NCI-H460 (cell line): ENCODE measurements around the gene ANGEL1. TPM values are rescaled to one million over a fixed set of nuclear protein-coding genes. Genes with fewer than 3 reads are reported as not detected.

Experiments
- DNase-seq: peaks from one replicate; pipeline ENCODE4 v3.0.0-alpha.2; 2016; ENCODE audit warnings: low read depth; ENCODE audit errors: extremely low read depth
- polyA plus RNA-seq: library from polyadenylated mRNA; depleted of rRNA; stranded (reverse); fragments of >200 nt; gene quantifications from 2 replicates; pipeline ENCODE4 v1.2.3, GENCODE V29; 2014; cell fraction: nucleus; rRNA removed
- total RNA-seq: library from RNA; depleted of rRNA; stranded (reverse); fragments of >200 nt; shearing (Covaris generic); gene quantifications from 2 replicates; pipeline ENCODE4 v1.2.3, GENCODE V29; 2014; rRNA removed

Gene ANGEL1
- total RNA-seq = 13.5 and 14.8 TPM in 2 replicates
- polyA plus RNA-seq = 27.1 and 42.2 TPM in 2 replicates

GRCh38 chr14:76812422-76813383 lies at the start of gene ANGEL1:
Gene ANGEL1 (minus strand): TSS chr14:76812882. CDS start chr14:76812827, 55 bp downstream.
- DNase-seq = peak; percentile 93

DNA sequence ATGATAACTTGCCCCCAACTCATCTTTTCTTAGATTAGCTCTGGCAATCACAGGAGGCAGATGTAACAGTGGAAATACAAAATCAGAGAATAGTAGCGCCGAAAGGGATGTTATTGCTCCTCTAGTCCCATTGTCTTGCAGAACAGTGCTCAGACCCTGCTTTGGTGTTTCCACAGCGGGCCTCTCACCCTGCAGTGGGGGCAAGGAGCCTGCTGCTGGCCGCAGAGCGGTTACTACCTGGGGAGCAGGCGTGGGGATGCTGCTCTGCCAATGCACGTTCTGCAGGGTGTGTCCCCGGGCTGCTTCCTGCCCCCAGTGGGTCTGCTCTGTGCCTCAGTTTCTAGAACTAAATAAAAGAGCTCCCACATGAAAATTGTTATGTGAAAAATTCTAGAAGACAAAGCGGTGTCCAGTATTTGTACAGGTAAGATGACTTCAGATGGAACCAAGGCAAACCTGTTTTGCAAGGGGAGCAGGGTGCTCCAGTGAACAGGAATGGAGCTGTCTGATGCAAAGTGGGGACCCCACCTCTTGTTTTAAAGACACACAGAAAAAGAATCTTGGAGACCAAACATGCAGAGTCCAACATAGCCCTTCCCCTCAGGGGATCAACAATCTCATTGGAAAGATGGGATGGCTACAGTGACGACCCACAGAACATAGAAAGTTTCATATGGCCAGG lies 49.0 kb upstream of the ANGEL1 start:
- no peak for DNase-seq

DNA sequence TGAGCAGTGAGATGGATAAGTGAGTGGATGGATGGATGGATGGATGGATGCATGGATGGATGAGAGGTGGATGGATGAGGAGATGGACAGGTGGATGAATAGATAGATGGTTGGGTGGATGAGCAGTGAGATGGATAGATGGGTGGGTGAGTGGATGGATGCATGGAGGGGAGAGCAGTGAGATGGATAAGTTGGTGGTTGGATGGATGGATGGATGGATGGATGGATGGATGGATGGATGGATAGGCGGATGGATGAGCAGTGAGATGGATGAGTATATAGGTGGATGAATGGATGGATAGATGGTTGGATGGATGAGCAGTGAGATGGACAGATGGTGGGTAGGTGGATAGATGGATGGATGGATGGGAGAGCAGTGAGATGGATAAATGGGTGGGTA lies 44.1 kb upstream of the ANGEL1 start:
- DNase-seq = no peak

GRCh38 chr14:76855066-76855465 lies 42.4 kb upstream of the ANGEL1 start:
- DNase-seq = no peak

- no peak for DNase-seq
Measured at GRCh38 chr14:76848879-76849278, 36.2 kb upstream of the ANGEL1 start.

DNA sequence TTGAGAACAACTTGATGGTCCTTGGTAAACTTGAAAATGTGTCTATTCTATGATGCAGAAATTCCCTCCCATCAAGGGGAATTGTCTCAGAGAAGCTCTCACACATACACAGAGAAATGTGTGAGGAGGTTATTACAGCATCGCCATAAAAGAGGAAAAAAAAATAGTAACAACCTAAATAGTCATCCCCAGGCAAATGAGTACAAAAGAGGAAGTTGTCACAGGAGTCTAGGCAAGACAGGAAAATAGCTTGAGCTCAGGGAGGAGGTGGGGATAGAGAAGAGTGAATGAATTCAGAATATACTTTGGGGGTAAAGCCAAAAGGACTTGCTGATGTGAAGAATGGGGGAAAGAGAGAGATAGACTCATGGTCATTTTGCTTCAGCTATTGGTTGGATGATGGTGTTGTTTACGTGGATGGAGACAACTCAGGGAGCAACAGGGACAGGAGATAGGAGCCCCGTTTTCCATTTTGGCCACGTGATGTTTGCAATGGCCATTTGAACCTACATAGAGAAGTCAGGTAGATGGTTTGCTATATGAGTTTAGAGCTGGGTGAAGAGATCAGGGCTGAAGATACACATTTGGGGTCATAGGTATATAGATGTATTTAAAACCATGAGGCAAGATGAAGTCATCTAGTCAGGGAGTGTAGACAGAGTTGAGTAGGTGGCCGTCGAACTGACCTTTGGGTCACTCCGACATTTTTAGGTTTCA lies 33.8 kb upstream of the ANGEL1 start:
- DNase-seq = no peak

DNA sequence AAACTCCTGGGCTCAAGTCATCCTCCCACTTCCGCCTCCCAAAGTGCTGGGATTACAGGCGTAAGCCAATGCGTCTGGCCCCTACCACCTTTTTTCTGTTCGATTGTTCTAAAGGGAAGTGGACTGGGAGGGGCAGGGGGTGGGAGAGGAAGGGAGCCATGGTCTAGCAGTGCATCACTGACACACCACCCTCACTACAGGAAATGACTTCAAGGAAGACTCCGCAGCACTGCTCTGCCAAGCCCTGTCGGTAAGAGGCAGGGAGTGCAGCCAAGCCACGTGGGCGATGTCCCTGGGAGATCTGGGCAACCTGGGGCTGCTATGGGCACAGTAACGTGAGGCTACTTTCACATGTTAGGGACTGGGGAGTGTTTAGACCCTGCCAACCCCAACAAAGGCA lies 31.5 kb upstream of the ANGEL1 start:
- DNase-seq = peak; percentile 11

- DNase-seq = no peak
Measured at GRCh38 chr14:76842414-76842813, 29.7 kb upstream of the ANGEL1 start.

DNA sequence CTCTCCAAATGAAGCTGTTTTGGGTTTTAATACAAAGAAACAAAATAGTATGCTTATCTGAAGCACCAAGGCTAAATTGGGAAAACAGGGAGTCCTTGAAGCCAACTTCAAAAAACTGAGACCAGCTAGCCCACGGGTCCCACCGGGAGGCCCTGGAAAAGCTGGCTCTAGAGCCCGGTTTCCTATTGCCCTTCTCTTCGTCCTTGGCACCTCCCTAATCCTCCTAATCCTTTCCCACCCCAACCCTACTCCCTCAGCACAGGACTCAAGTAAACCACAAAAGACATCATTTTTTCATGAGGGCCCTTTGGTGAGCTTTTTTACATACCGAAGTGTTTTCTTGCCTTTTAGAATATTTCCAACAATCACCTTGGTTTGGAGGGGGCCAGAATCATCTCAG lies 24.8 kb upstream of the ANGEL1 start:
- no peak for DNase-seq

DNA sequence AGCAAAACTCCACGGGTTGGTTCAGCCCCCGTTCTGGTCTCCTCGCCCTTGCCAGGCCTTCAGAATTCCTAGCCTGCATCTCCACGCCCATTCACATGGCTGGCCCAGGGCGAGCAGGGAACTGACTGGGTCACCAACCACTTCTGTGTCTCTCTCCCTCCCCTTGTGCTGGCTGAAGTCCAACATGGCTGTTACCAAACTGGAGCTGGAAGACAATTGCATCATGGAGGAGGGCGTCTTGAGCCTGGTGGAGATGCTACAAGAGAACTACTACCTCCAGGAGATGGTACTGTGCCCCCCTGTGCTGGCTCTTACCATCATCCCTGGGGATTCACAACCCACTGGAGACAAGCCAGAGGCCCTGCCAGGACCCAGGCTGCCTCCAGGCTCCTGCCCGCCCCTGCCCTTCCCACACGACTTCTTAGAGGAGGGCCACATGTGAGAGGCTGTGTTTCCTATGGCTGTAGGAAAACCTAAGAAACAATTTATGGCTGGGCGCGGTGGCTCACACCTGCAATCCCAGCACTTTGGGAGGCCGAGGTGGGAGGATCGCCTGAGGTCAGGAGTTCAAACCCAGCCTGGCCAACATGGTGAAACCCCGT lies 23.4 kb upstream of the ANGEL1 start:
- DNase-seq = no peak

DNA sequence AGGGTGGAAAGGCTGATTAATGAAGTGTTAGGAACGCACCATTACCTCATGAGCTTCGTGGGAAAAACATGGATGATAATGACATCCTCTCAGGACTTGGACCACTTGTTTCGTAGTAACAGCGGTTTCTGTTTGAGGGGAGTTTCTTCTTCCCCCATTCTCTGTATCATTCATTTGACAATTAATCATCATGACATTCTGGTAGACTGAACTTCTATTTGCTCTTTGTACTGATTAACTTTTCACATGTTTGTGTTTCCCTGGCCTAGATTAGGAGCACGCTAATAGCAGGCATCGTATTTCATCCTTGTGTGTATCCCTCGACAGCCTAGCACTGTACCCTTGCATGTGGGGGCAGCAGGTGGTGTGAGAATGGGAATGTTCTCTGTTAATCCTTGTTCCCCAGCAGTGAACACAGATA lies 21.6 kb upstream of the ANGEL1 start:
- no peak for DNase-seq

DNA sequence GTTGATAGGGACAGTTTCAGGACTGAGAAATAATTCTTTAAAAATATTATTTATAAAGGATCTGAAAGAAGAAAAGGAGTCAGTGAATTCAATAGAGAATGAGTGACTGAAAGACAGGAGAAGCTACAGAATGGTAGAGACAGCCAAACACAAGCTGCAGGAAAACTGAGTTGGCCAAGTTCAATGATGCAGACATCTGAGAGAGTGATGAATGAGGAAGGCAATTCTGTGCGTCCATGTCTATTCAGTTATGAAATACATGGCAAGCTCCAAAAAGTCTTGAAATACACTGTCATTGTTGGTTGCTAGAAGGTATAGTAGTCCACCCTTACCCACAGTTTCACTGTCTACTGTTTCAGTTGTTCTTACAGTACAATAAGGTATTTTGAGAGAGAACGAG lies 20.3 kb upstream of the ANGEL1 start:
- no peak for DNase-seq

DNA sequence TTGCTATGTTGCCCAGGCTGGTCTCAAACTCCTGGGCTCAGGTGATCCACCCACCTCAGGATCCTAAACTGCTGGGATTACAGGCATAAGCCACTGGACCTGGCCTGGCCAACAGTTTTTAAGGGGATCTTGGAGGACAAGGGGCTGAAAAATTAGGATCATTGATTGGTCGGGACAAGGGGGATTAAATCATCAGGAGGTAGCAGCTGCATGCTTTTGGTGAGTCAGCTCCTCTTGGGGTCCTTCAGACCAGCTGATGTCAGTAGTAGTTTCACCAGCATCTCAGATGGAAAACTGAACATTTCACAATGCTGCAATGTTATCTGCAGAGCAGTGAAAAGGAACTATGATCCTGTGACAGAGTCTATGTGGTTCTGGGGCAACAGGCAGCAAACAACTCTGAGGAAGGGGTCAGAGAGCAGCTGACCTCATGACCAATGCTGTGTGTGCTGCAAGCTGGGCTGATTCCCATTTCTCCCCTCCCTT lies 19.9 kb upstream of the ANGEL1 start:
- DNase-seq = no peak

- no peak for DNase-seq
Measured at GRCh38 chr14:76830556-76830955, 17.9 kb upstream of the ANGEL1 start.

- DNase-seq = no peak
Measured at GRCh38 chr14:76829650-76830421, 17.2 kb upstream of the ANGEL1 start.

DNA sequence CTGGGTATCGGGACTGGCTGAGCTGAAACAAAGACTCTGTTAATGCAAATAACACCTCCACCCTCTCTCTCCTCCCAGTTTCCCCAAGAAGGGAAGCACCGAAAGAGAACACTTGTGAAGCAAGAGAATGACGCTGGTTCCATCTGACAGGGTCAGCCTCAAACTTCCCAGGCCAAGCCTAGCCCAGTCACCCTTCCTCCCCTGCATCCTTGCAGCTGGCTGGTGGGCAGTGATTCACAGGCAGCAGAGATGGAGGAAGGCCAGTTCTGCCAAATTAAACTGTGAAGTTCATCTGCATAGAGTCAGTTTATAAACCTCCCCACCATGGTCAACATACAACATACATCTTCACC lies 16.3 kb upstream of the ANGEL1 start:
- DNase-seq = no peak

GRCh38 chr14:76828339-76829012 lies 15.8 kb upstream of the ANGEL1 start:
- DNase-seq = no peak

- DNase-seq = no peak
Measured at GRCh38 chr14:76827696-76828296, 15.1 kb upstream of the ANGEL1 start.

GRCh38 chr14:76826122-76826521 lies 13.4 kb upstream of the ANGEL1 start, which contains the start of gene LRRC74A:
Gene LRRC74A (plus strand): TSS chr14:76826408. CDS start chr14:76826698, 290 bp downstream.
- no peak for DNase-seq
